NCI-H2227 treated with DMSO at 0.1 percent for 48 hours (cell line): ENCODE data around the gene ADAM11.

Experiments used
- DNase-seq: peaks from one replicate; lab custom pipeline; 2025; lab: John Stamatoyannopoulos, UW

Gene ADAM11

GRCh38 chr17:44775838-44776621, 17.2 kb downstream of the ADAM11 start:
- no peak for DNase-seq

- no peak for DNase-seq
Measured at GRCh38 chr17:44776628-44777393, 18.0 kb downstream of the ADAM11 start.

GRCh38 chr17:44777394-44778348, 18.9 kb downstream of the ADAM11 start:
- DNase-seq = no peak

GRCh38 chr17:44778656-44779210, 19.9 kb downstream of the ADAM11 start:
- no peak for DNase-seq

GRCh38 chr17:44779211-44780025, 20.6 kb downstream of the ADAM11 start:
- no peak for DNase-seq

- DNase-seq = no peak
Measured at GRCh38 chr17:44780161-44780560, 21.4 kb downstream of the ADAM11 start.

- no peak for DNase-seq
Measured at GRCh38 chr17:44780845-44781480, 22.2 kb downstream of the ADAM11 start.

- no peak for DNase-seq
Measured at GRCh38 chr17:44781551-44782325, 22.9 kb downstream of the ADAM11 start.

- DNase-seq = no peak
Measured at GRCh38 chr17:44782326-44782850, 23.6 kb downstream of the ADAM11 start.

DNA sequence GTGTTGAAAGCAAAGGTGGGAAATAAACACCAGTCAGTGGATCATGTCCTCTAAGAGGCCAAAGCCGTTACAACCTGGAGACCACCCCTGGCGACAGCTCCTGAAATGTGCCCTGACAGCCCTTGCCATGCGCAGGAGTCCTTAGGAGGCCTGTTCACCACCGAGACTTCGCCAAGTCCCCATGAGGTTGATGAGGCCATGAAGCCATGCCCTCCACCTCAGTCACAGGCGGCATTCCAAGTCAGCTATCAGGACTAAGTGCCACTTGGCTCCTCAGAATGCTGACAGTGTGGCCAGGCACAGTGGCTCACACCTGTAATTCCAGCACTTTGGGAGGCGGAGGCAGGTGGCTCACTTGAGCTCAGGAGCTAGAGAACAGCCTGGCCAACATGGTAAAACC, 27.1 kb downstream of the ADAM11 start:
- no peak for DNase-seq

- no peak for DNase-seq
Measured at GRCh38 chr17:44786551-44787081, 27.8 kb downstream of the ADAM11 start.

GRCh38 chr17:44787271-44787940, 28.6 kb downstream of the ADAM11 start:
- no peak for DNase-seq

DNA sequence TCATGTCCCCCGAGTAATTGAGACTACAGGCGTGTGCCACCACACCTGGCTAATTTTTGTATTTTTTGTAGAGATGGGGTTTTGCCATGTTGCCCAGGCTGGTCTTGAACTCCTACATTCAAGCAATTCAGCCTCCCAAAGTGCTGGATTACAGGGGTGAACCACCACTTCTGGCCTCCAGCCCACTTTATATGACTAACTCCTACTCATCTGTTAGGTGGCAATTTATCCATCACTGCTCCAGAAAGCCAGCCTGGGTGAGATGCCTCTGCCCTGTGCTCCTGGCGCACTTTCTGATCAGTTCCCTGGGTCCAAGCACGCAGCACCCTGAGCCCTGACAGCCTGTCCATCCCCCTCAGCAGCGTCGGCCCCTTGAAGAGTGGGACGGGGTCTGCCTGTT, 29.4 kb downstream of the ADAM11 start:
- DNase-seq = no peak

DNA sequence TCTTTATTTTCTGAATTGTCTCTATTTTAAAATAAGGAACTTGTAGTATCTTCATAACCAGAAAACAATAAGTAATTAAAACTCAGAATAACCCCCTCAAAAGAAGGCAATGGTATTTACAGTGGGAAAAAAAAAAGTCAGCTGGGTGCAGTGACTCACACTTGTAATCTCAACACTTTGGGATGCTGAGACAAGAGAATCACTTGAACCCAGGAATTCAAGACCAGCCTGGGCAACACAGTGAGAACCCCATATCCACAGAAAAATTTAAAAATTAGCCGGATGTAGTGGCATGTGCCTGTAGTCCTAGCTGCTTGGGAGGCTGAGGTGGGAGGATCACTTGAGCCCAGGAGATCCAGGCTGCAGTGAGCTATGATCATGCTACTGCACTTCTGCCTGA, 33.5 kb downstream of the ADAM11 start:
- no peak for DNase-seq

DNA sequence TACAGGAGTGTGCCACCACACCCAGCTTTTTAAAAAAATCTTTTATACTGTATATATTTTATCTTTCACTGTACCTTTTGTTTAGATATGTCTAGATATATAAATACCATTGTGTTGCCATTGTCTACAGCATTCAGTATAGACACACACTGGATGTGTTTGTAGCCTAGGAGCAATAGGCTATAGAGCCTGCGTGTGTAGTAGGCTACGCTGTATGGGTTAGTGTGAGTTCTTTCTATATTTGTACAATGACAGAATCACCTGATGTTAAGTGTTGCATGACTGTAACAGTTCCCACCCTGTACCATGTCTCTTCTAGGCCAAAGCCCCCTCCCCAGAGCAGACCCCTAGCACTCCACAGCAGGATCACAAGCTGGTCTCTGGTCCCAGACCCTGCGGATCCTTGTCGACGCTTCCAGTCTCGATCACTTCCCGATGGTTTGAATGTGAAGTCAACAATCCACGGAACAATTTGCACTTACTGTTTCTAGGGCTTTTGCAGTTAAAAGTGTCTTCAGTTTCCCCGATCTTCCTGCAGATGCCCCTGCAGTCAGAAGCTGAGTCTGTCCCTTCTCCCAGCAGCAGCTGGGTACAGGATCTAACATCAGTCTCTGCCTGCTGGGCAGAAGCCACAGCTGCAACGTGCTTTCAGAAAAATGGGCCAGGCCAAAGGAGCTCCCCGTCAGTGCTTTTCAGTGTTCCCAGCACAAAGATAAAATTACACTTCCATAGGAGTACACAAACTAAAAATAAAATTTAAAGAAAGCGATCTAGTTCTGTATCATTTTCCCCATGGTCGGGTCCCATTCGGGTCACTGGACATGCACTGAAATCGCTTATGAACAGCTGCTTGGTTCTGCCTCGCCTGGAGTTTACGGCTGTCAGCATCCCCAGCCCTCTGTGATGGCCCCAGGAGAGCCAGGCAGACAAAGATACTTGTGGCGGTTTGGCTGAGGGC, 35.4 kb downstream of the ADAM11 start:
- peak; percentile 50 for DNase-seq

- no peak for DNase-seq
Measured at GRCh38 chr17:44794851-44795413, 36.1 kb downstream of the ADAM11 start.

DNA sequence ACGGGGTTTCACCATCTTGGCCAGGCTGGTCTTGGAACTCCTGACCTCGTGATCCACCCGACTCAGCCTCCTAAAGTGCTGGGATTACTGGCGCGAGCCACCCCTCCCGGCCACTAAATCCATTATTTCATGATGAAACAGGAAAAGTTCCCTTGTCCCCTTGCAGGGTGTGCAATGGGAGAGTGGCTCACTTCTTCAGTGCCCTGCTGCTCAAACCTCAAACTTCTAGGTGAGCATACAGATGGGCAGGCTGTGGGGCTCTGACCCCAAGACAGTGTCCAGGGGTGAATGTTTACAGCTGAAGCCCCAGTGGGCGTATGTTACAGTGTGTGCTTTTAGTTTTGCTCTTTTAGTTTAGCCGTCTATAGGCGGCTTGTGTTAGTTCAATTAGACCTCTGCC, 36.6 kb downstream of the ADAM11 start:
- DNase-seq = no peak
